Measurements from ENCODE around the gene DESI2.

DNA sequence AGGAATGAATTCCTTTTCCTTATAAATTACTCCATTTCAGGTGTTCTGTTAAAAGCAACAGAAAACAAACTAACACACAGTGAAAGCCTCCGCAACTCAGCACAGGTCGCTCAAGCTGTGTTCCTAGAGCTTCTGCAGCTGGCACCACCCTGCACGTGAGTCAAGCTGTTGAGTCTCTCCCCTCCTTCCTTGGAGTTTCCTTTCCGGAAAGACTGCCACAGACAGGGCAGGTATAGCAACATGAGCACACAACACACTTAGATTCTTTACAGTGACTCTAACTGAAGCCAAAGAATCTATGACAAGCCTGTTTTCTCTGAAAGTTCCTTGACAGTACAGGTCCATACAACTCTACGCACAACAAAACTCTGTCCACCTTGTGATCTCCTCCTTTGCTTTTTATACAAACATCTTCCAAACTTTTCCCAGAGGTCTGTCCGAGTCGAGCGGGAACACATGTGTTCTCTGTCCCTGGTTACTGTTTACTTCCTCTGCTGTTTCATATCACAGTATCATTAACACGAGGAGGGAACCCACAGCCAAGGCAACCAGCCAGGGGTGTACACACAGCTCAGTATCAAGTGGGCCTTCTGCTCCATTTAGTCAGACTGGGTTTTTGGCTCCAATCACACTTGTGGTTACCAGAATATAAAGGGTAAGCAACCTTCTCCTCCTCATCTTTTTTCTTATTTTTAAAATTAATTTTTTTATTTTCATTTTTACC, 38.7 kb upstream of the DESI2 start:
- TF ChIP-seq, protein P1, sequence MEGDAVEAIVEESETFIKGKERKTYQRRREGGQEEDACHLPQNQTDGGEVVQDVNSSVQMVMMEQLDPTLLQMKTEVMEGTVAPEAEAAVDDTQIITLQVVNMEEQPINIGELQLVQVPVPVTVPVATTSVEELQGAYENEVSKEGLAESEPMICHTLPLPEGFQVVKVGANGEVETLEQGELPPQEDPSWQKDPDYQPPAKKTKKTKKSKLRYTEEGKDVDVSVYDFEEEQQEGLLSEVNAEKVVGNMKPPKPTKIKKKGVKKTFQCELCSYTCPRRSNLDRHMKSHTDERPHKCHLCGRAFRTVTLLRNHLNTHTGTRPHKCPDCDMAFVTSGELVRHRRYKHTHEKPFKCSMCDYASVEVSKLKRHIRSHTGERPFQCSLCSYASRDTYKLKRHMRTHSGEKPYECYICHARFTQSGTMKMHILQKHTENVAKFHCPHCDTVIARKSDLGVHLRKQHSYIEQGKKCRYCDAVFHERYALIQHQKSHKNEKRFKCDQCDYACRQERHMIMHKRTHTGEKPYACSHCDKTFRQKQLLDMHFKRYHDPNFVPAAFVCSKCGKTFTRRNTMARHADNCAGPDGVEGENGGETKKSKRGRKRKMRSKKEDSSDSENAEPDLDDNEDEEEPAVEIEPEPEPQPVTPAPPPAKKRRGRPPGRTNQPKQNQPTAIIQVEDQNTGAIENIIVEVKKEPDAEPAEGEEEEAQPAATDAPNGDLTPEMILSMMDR (IDR thresholded peaks at IDR 0.05): no peak
- no peak for TF ChIP-seq POLR2AphosphoS5 (IDR thresholded peaks at IDR 0.05)

All from suprapubic skin (tissue), 3 donors.